Medulla oblongata (tissue), 1 donor: ENCODE measurements around the gene PDCD1.
A peak's percentile ranks its signal among the peaks of the same experiment; 100 is the strongest.

Source experiments
- DNase-seq: peaks from one replicate; pipeline ENCODE4 v3.0.0-alpha.2; 2015; ENCODE audit errors: extremely low spot score

The PDCD1 gene

GRCh38 chr2:241852116-241852980 lies 6.3 kb downstream of the PDCD1 start:
- no peak for DNase-seq

DNA sequence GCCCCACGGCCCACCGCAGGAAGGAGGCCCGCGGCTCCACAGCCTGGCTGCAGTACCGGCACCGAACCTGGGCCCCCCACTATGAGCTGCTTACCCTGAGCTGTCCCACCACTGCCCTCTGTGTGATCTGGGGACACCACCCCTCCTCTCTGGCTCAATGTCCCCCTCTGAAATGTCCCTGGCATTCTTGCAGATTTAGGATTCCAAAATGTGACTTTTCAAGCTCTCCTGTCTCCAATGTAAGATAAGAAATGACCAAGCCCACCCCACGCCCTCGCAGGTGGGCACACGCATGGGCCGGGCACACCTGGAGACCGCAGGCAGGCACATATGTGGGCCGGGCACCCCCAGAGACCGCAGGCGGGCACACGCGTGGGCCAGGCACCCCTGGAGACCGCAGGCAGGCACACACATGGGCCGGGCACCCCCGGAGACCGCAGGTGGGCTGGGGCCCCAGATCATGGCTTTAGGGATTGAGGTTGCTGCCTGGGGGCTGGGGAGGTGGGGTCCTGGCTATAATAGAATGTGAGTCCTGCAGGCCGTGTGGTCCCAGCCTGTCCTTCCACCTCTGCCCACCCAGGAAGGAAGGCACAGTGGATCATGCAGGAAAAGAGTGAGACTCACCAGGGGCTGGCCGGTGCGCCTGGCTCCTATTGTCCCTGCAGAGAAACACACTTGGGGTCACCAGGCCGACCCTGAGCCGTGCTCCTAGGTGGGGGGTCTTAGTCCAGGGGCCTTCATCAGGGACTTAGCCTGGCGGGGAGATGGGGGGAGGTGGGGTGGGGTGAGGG lies 7.2 kb downstream of the PDCD1 start:
- DNase-seq: no peak

DNA sequence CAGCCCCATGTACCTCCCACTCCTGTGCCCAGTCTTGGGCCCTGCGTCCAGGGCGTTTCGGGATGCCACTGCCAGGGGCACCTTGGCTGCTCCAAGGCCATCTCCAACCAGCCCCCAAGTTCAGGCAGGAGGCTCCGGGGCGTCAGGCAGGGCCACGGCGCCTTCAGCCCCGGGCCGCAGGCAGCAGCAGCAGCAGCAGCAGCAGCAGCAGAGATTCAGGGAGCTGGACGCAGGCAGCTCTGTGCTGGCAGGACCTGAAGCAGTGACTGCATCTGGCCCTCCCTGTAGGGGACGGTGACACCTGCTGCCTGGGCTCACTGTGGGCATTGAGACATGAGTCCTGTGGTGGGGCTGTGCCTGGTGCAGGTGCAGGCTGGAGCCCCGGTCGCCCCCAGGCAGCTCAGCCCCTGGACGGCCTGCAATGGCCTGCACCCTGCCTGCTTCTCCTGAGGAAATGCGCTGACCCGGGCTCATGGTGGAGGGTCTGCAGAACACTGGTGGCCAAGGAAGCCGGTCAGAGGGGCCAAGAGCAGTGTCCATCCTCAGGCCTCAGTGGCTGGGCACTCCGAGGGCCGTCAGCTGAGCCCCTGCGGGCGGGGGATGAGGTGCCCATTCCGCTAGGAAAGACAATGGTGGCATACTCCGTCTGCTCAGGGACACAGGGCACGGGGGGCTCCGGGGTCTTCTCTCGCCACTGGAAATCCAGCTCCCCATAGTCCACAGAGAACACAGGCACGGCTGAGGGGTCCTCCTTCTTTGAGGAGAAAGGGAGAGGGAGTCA lies 8.0 kb downstream of the PDCD1 start:
- no peak for DNase-seq

GRCh38 chr2:241849616-241850543 lies 8.8 kb downstream of the PDCD1 start:
- DNase-seq: no peak

DNA sequence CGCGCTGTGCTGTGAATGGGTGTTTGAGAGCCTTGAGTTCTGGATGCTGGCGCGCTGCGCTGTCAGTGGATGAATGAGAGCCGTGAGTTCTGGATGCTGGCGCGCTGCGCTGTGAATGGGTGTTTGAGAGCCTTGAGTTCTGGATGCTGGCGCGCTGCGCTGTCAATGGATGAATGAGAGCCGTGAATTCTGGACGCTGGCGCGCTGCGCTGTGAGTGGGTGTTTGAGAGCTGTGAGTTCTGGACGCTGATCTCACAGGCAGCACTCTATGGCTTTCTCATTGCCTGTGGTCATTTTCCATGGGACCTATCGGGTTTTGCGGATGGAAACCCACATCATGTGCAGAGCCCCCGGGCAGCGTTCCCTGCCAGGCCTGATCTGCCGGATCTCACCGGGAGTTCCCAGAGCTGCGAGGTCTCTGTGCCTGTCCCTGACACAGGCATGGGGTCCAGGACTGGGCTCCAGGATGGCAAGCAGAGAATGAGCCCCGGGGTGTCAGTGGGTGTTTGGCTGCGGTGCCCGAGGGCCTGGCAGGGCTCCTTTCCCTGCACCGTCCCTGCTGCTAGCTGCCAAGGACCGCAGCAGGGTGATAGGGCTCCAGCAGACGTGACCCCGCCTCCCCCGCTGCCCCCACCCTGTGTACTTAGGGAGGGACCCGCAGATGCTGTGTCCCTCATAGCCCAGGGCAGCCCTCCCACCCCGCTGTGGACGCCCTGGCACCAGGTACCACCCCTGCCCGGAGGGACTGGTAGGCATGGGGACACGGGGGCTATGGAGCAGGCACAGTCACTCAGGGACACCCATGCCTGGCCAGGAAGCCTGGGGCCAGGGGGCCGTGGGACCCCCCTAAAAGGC lies 9.7 kb downstream of the PDCD1 start:
- DNase-seq: no peak

DNA sequence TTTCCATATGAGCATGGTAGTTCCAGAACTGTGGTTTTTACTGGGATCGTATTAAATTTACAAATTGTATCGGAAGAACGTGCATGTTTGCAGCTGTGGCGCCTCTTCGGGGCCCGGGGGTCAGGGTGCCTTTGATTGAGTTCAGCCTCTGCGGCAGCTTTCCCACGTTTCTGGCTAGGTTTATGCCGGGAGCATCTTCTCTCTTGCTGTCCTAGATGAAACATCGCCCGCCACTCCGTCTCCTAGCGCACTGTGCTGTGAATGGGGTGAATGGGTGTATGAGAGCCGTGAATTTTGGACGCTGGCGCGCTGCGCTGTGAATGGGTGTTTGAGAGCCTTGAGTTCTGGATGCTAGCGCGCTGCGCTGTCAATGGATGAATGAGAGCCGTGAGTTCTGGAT lies 12.3 kb downstream of the PDCD1 start:
- no peak for DNase-seq

- no peak for DNase-seq
These were observed 13.7 kb downstream of the PDCD1 start for GRCh38 chr2:241844831-241845578.

- DNase-seq: peak; percentile 33
These were observed 14.5 kb downstream of the PDCD1 start for GRCh38 chr2:241844066-241844728.

DNA sequence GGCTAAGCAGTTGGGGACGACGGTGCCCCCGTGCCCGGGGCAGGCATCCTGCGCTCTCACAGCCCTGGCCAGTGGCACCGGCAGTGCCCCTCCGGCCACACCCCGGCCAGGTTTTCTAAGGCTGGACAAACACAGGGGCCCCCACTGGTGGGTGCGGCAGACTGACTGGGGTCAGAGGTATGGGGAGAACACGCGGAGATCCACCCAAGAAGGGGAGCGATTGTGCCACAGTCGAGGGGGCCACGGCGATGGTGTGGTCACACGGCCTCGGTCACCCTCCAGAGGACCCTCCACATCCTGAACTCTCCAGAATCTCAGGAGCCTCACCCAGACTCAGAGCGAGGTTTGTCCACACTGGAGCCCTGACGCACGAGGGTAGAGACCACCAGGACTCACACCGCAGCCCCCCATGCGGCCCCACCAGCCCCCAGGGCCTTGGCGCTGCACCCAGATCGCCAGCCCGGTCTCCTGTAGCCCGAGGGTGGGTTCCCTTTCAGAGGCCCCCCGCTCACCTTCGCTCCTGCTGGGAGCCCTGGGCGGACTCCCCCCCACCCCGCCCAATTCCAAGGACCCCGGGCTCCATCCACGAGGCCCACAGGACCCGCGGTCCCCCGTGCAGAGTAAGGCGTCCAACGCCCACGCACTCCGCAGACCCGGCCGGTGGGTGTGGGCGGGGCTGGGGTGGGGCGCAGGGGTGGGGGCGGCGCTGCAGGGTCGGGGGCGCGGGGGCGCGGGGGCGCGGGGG lies 15.2 kb downstream of the PDCD1 start:
- DNase-seq: no peak

DNA sequence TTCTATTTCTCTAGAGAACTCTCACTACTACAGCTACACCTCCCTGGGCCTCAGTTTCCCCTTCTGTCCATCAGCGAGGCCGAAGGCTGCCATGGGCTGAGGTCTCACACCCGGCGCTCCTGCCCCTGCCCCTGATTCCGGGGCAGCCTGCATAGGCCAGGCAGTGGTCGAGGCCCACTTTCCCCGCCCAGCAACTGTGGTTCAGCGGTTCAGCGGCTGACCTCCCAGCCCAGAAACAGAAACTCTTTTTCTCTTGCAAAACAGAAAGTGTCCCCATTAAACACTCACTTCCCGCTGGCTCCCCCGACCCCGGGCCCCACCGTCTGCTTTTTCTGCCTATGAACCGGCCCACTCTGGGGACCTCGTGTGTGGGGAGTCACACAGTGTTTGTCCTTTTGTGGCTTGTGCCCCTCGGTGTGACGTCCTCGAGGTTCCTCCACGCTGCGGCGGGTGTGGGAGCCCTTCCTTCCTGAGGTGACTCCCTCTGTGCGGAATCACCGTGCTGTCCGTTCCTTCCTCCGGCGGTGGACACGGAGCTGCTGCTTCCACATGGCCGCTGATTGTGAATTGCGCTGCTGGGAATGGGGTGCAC lies 16.0 kb downstream of the PDCD1 start:
- DNase-seq: peak; percentile 65

DNA sequence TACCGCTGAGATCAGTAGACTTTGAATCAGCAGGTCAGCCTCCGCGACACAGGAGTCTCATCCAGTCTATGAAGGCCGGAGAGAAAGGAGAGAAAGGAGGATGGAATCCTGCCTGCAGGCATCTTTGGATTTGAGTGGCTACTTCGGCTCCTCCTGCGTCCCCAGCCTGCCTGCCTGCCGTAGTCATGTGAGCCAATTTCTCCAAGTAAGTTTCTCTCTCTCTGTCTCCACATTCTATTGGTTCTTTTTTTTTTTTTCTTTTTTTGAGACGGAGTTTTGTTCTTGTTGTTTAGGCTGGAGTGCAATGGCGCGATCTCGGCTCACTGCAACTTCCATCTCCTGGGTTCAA lies 16.7 kb downstream of the PDCD1 start:
- no peak for DNase-seq

DNA sequence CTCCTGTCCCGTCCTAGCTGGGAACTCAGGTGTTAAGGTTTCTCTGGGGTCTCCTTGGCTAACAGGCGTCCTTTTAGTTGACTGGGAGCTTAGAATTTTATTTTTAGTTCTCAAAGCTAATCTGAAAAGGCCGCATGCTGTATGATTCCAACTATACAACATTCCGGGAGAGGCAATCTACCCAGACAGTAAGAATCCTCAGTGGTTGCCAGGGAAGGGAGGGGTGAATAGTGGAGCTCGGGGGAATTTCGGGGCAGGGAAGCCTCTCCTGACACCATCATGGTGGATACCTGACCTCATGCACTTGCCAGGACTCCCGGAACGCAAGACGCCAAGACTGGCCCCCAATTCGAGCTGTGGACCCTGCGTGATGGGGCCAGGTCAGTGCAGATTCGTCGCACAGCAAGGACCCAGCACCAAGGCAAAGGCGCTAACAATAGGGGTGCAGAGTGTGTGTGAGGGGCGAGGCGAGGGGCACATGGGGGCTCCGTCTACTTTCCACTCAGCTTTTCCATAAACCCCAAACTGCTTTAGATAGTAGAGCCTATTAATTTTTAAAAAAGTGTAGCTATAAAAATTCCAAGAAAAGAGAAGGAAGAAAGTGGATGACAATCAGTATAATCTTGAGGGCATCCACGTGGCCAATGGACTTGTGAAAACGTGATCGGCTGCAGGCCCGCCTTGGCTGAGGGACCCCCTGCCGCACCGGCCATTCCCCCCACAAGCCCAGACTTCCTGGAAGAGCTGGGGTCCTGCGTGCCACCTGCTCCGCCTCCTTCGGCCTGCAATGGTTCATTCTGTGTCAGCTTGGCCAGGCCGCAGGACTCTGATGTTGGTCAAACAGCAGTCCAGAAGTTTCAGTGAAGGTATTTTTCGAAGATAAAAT lies 17.3 kb downstream of the PDCD1 start:
- no peak for DNase-seq

GRCh38 chr2:241837197-241837965 lies 21.3 kb downstream of the PDCD1 start:
- no peak for DNase-seq

DNA sequence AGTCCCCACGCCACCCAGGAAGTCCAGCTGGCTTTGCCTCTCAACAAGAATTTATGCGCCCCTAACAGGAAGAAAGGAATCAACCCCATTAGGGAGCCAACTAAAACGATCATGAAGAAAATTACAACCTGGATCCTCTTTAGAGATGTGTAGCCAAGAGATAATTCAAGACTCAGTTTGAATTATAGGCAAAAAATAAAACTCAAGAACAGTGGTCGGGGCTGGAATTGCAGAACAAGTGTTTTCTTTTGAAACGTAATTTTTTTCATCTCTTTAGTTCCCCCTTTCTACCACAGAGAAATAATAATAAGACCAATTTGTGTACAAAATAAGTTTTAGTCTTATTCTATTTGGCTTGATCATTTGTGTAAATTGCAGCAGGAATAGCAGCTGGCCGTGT lies 22.4 kb downstream of the PDCD1 start:
- DNase-seq: no peak

DNA sequence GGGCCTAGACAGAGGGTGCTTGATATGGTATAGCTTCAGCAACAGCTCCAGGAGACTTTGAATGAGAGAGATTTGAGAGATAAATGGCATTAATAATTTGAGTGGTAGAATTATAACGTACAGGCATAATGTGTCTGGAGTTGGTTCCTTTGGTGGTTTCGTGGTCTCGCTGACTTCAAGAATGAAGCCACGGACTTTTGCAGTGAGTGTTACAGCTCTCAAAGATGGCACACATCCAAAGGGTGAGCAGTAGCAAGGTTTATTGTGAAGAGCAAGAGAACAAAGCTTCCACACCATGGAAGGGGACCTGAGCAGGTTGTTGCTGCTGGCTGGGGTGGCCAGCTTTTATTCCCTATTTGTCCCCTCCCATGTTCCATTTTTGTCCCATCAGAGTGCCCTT lies 23.1 kb downstream of the PDCD1 start:
- DNase-seq: no peak
